Uterus (tissue), 2 donors: ENCODE measurements around the gene ADPRHL1.

ENCODE experiments used
- CTCF ChIP-seq, 4 experiments: fragments of 200-600 bp in 2 of 4; fragments of 450-650 bp in 2 of 4; sonication (generic) in 2 of 4; IDR thresholded peaks; one replicate each; pipeline ENCODE4 v1.5.1; 2016 to 2019; ENCODE audit warnings: antibody characterized with exemption in 4 of 4, mild to moderate bottlenecking in 2 of 4, moderate library complexity in 1 of 4
- POLR2A ChIP-seq, 2 donors: fragments of 450-650 bp; IDR thresholded peaks; one replicate each; pipeline ENCODE4 v1.6.1; 2016; ENCODE audit warnings: antibody characterized with exemption in 2 of 2, mild to moderate bottlenecking in 1 of 2, moderate library complexity in 1 of 2

GRCh38 chr13:113421673-113422270, 31.5 kb downstream of the ADPRHL1 start:
- TF ChIP-seq CTCF (IDR thresholded peaks at IDR 0.05) (no peak), POLR2A (IDR thresholded peaks at IDR 0.05) (no peak)
